ENCODE measurements around the gene NR2C2. TPM values are rescaled to one million over a fixed set of nuclear protein-coding genes. Genes with fewer than 3 reads are reported as not detected.

NR2C2 gene
- total RNA-seq, 1 donor from 2014 or later = 61.5 TPM

DNA sequence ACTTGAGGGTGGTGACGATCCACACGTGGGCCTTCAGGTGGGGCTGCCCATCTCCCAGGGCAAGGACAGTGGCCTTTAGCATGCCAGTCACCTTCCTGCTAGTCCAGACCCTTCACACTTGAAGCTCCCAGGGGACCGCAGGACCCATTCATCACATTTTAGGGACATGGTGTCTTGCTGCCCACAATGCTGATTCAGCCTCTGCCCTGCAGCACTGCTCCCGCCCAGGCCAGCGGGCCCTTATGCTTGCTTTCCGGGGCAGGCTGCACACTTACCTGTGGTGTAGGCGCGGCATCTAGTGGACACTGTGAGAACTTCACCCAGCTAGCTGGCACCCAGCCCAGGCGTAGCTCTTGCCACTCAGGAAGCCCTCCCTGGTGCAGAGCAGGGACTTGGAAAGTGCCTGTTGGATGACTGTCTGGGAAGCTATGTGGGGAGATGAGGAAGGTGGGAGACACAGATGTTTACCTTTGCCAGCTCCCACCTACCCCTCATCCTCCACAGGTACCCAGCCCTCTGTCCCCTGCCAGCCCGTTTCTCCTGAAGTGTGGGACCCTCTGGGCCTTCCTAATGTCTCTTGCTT lies 26.3 kb upstream of the NR2C2 start:
- intact Hi-C loops (cut with micrococcal nuclease) = loop anchor here (1.0 to 2.0 kb wide), 8 partner anchors 64 to 1025 kb away; no protein-coding TSS in a partner anchor

DNA sequence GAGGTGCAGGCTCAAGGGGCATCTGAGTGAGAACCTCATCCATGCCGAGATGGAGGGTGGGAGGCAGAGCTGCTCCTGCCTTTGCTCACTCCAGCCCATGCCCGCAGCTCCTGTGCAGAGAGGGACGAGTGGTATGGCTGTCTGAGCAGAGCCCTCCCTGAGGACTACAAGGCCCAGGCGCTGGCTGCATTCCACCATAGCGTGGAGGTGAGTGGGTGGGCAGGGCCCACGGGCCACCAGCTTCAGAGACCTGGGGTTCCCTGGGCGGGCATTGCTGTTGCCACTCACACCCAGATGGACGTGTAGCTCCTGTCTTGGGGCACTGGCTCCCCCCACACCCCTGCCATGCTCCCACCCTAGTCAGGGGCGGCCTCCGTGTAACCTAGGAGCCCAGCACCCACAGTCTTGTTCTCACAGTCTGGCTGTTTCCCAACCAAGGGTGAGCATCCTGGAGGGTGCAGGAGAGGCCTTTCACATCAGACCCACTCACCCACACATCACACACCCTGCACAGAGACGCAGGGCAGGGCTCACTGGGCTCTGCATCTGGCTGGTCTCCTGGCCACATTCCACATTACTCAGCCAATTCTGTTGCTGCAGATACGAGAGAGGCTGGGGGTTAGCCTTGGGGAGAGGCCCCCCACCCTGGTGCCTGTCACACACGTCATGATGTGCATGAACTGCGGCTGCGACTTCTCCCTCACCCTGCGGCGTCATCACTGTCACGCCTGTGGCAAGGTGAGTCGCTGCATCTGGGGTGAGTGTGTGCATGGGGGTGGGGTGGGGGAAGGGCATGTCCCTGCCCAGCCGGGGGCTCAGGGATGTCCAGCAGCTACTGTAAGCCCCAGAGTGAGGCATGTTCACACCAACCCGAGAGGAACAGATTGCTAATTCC lies 25.3 kb upstream of the NR2C2 start:
- intact Hi-C loops (cut with micrococcal nuclease) = loop anchor here (1.0 to 2.0 kb wide), 8 partner anchors 65 to 1026 kb away; no protein-coding TSS in a partner anchor

DNA sequence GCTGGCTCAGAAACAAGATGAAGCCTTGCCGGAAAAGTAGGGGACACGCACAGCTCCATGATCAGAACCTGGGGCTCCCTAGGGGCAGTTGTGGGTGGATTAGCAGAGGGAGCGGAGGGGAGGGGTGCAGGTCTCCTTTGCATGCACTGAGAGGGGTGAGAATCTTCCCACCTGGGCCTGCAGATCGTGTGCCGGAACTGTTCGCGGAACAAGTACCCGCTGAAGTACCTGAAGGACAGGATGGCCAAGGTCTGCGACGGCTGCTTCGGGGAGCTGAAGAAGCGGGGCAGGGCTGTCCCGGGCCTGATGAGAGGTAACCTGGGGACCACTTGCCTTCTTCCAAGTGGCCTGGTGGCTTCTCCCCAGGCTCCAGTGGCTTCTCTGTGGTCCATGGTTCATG lies 24.5 kb upstream of the NR2C2 start:
- intact Hi-C loops (cut with micrococcal nuclease) = no loop called here

DNA sequence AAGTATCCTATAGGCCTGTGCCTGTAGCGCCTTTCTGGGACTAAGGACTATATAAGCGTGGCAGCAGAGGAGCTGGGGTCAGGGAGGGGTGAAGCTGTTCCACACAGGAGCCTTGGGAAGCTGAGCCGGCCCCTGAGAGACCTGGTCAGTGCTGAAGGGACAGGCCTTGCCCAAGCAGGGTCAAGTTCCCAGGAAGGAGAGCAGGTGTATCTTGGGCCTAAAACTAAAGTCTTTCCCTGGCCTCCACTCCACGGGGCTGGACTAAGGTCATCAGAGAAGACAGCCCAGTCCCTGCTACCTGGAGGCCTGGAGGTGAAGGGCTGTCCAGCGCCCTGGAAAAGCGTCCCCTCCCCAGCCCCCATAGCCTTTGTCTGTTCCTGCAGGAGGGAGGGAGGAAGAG lies 23.9 kb upstream of the NR2C2 start:
- intact Hi-C loops (cut with micrococcal nuclease) = no loop called here

DNA sequence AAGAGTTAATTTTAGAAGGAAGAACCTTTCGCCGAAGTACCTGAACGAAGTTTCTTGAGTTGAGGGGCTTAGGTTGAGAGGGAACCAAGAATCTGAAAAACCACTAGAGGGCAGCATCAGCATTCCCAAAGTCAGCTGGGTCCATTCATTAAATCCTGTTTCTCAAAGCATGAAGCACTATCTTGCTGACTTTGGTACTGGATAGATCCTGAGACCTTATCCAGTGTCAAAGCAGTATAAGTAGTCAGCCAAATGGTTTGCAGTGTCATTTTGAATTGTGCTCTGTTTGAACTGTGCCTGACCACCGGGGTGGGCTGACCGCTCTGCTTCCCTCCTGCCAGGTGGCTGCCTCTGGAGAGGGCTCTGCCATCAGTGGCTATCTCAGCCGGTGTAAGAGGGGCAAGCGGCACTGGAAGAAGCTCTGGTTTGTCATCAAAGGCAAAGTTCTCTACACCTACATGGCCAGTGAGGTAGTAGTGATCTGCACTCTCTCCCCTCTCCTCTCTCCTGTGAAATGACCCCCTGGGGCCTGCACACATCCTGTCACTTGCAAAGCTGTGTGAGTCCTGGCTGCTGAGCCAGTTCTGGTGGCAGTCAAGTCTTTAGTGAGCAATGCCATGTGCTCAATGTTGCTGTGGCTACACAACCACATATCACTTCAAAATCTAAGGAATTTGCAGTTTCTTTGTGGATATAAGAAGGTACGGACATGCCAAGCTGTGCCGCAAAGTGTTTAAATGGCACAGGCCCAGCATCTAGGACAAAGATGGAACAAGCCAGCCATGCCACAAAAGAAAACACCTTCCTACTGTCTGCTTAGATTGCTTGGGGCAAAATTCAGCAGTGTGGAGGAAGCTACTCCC lies 21.4 kb upstream of the NR2C2 start:
- intact Hi-C loops (cut with micrococcal nuclease) = loop anchor here (1.0 to 2.0 kb wide), 3 partner anchors 32 to 173 kb away; partner anchors contain the start of genes MRPS25 and RBSN

DNA sequence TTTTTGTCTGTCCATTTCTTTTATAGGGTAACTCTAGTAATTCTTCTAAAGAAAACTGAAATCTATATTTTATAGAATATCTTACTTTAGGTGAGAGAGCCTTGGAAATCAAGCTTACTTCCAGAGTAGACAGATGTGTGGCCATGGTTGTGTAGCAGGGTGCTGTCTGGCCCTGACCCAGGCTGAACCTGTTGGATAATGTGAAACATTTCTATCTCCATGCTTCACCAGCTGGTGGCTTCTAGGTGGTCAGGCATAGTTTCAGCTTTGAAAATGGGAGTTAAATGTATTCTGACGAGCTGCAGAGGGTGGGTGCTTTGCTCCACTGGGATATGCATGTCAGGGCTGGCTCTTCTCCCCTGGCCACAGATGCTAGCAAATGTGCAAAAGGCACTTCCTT lies 20.8 kb upstream of the NR2C2 start:
- intact Hi-C loops (cut with micrococcal nuclease) = no loop called here

DNA sequence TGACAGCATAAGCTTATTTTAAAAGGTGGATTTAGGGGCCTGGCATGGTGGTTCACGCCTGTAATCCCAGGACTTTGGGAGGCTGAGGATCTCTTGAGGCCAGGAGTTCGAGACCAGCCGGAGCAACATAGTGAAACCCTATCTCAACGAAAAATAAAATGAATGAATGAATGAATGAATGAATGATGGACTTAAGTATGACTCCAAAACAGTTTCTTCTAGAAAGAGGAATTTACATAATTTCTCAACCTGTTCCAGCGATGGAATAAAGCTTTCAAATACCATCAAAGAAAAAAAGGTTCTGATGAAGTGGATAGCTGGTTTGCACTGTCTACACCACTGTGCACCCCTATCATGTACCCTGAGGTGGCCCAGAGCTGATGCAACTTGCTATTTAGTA lies 20.1 kb upstream of the NR2C2 start:
- intact Hi-C loops (cut with micrococcal nuclease) = loop anchor here (1.0 kb wide), 1 partner anchor 27 kb away; no protein-coding TSS in a partner anchor

DNA sequence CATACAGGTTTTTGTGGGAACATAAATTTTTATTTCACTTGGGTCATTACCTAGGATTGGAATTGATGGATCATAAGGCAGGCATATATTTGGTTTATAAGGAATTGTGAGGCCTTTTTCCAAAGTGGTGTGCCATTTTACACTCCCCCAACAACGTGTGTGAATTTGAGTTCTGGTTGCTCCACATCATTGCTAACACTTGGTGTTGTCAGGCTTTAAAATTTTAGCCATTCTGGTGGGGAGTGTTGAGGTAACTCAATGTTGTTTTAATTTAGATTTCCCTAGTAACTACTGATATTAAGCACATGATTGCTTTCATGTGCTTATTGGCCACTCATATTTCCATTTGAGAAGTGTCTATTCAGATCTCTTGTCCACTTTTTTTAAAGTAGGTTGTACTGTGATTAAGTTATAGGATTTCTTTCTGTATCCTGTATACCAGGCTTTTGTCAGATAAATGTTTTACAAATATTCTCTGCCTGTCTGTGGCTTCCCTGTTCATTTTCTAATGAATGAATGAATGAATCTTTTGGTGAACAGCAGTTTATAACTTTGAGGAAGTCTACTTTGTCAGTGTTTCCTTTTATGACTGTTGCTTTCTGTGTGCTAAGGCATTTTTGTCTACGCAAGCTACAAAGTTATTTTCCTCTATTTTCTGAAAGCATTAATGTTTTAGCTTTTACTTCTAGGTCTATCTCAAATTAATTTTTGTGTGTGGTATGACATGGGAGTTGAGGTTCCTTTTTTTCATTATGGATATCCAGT lies 17.9 kb upstream of the NR2C2 start:
- intact Hi-C loops (cut with micrococcal nuclease) = no loop called here

DNA sequence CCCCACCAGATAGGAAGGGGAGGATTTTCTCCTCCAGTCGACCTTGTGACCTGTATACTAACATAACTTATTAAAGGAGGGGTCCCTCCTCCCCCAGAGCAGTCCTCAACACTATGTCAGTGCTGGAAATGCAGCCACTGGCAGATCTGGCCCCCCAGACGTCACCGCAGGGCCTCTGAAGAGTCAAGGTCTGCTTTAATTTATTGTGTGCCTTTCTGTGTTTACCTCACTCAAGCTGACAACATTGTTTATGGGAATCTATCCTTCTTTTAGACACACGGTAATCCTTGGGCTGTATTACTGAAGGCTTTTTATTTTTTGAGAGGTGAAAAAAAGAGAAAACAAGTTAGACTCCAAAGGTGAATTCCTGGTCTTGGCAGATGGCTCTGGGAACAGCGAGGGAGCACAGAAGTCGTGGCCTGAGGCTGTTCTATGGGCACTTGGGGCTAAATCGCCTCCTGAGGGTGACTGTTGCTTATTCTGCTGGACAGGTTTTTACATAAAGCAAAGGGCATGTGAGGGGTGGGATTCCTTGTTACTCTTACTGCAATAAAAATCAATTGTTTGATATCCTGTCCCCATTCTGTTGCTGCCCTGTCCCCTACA lies 13.5 kb upstream of the NR2C2 start:
- intact Hi-C loops (cut with micrococcal nuclease) = no loop called here

DNA sequence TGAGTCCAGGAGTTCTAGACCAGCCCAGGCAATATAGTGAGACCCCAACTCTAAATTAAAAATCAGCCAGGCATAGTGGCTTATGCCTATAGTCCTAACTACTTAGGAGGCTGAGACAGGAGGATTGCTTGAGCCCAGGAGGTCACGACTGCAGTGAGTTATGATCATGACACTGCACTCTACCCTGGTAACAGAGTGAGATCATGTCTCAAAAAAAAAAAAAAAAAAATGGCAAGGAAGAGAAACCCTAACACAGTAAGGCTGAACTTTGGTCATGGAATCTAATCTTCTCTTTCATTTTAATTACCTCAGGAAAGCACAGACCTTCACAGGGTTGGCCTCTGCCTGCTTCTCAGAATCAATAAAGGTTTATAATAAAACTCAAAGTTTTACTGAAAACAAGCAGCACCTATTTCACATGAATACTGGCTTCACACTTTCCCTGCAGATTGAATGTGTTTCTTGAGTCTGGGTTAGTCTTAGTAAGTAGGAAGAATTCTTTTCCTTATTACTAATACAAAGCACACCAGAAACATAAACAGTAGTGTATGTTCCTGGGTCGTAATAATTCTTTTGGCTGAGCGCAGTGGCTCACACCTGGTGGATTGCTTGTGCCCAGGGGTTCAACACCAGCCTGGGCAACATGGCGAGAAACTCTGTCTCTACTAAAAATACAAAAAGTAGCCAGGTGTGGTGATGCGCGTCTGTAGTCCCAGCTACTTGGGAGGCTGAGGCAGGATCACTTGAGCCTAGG lies 11.6 kb upstream of the NR2C2 start:
- intact Hi-C loops (cut with micrococcal nuclease) = no loop called here

DNA sequence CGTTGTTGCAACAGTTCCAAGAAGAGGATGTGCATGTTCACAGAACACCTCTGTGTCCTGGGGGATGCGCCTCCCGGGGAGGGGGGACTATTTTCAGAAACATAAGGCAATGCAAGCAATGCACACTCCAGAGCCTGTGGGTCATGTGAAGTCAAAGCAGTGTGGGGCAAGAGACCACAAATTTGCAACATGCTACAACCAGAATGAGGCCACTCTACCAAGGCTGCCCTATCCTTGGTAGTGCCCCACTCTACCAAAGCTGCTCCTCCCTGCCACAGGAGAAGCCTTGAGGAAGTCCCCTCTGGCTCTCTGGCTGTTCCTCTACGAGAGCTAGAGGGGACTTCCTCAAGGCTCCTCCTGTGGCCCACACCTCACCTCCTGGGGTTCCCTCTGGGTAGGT lies 8.4 kb upstream of the NR2C2 start:
- intact Hi-C loops (cut with micrococcal nuclease) = no loop called here

DNA sequence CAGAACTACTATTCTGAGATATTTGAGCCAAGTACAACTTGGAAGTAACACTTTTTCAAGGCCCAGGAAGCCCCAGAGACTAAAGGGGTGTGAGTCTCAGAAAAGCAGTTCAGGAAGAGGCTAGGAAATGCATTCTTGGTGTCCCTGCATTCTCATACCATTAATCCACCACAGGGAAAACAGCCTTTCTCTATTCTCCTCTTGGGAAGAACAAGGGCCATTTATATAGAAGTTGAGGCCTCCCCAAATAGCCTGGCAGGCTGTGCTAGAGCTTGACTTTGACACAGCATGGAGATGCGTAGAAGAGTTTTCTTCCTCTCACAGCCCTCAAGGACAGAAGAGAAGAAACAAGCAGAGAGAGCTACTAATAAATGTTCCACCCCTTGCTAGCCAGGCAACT lies 5.5 kb upstream of the NR2C2 start:
- intact Hi-C loops (cut with micrococcal nuclease) = loop anchor here (10.0 kb wide), 1 partner anchor 1487 kb away; no protein-coding TSS in a partner anchor

DNA sequence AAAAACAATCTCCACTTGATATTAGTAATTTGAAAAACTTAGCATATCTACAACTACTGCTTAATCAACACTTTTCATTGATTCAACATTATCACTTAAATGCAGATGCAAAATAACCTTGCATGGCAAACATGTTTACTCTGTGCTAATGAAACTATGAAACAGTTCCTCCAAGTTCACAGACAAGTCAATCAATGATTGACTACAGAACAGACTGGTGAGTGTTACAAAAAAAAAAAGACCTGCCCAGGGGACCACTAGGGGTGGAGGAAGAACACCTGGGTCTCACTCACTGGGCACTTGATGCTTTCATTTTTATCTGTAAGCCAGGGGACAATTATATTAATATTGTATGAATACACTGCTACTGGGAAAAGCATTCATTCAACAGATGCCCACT lies 4.3 kb upstream of the NR2C2 start:
- intact Hi-C loops (cut with micrococcal nuclease) = loop anchor here (10.0 kb wide), 1 partner anchor 1488 kb away; no protein-coding TSS in a partner anchor

DNA sequence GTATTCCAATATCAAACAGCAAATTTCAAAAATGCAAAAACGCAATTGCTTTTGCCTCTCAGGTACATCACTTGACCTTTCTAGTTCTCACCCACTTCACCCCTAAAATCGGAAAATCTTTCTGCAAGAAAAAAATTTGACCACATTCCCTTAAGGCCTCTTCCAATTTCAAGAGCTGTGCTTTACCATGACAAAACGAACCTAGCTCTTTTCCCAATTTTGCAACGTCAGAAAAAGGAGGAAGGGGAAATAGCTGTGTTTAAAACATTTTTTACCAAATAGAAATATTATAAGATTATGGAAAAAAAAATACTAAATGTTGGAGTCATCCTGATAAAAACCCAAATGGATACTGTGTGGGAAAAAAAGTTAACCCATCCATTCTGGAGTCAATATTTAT lies 1.1 kb upstream of the NR2C2 start:
- intact Hi-C loops (cut with micrococcal nuclease) = loop anchor here (2.0 to 10.0 kb wide), 7 partner anchors 481 to 1934 kb away; partner anchors contain the start of genes ANKRD28, EAF1, IQSEC1 and METTL6

DNA sequence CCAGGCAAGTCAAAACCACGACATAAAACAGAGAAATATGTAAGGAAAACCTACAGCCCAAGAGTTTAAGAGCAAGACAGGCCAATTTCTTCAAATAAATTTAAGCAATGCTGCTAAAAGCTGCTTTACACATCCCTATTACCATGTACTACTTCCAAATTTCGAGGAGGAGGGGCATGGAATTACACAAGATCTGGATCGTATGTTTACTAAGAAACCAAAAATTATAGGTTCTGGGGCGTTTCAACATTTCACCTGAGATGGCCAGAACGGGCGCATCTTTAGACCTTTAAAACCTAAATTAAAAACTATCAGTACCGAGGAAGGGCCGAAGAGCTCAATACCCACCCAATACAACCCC lies 664 bp upstream of the NR2C2 start:
- intact Hi-C loops (cut with micrococcal nuclease) = loop anchor here (1.0 to 10.0 kb wide), 9 partner anchors 260 to 1934 kb away; partner anchors contain the start of genes ANKRD28, BTD, CAPN7 and EAF1

DNA sequence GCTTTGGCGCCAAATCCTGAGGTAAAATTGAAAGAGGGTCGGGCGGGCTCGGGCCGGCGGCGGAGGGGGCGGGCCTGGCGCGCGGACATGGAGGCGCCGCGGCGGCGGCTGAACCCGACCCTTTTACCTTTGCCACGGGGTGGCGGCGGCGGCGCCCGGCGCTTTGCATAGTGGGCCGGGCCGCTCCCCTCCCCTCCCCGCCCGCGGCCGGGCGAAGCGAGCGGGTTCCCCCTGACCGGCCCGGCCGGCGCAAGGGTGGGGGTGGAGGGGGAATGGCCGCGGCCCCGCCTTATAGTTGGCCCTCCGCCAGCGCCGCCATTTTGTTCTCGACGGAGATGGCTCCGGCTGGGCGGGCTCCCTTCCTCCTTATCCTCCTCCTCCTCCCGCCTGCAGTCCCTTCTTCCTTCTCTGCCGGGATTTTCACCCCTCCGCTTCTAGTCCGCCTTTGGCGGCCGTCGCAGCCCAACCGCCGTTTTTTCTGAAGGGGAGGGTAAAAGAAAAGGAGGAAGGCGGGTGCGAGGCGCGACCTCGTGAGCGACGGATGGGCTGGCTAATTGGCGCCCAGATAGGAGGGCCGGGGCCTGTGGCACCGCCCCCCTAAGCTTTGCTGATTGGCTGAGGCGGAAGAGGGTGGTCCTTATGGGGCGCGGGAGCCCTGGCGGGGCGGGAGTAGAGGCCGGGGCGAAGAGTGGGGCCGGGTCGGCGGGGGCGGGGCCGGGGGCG lies 664 bp downstream of the NR2C2 start:
- intact Hi-C loops (cut with micrococcal nuclease) = loop anchor here (1.0 to 10.0 kb wide), 21 partner anchors 11 to 1936 kb away; partner anchors contain the start of genes ANKRD28, BTD, CAPN7 and CCDC174

DNA sequence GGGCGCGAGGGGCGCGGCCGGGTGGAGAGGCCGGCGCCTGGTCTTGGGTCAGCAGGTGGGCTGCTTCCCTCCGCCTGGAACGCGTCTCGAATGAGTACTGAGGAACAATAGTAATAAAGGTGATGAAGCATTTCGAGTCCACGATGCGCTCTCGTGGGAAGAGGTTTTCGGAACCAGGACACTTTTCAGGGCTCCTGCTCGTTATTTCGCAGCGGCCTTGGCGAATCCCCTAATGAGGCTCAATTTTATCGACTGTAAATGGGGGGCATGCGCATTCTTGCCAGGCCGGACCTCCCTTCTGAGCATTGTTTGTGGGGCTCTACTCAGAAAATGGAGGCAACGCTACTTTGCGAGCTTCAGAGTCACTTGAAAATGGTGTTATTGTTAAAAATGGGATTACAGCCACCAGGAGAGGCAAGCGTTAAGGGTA lies 1.2 kb downstream of the NR2C2 start:
- intact Hi-C loops (cut with micrococcal nuclease) = loop anchor here (1.0 to 10.0 kb wide), 18 partner anchors 11 to 1936 kb away; partner anchors contain the start of genes ANKRD28, CCDC174, CHCHD4 and EAF1

DNA sequence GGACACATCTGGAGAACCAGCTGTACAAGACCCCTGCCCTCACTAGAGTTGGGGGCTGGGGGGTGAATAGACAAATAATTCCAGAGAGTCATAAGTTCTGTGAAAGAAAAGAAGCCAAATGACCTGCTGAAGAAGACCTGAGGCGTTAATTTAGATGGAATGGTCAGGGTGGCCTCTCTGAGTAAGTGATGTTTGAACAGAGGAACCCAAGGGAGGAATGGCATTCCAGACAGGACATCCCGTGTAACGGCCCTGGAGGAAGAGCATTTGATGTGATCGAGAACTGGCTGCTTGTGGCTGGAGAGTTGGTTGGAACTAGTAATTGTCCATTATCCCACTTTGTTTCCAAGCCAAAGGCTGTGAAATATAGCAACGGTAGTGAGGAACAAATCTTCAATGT lies 1.7 kb downstream of the NR2C2 start:
- intact Hi-C loops (cut with micrococcal nuclease) = loop anchor here (2.0 to 10.0 kb wide), 8 partner anchors 478 to 1937 kb away; partner anchors contain the start of genes ANKRD28, EAF1, HDAC11 and IQSEC1
